Suppressor macrophage treated with lipopolysaccharide for 4 hours (primary cell): ENCODE measurements around the gene ADSS2.

Source experiments
- DNase-seq: peaks from one replicate; pipeline ENCODE4 v3.0.0-alpha.2; 2020

ADSS2 gene

GRCh38 chr1:244362476-244362875, 89.2 kb downstream of the ADSS2 start:
- DNase-seq = no peak

GRCh38 chr1:244361764-244362473, 89.8 kb downstream of the ADSS2 start:
- no peak for DNase-seq
